Measurements from ENCODE around the gene DEPP1.

GRCh38 chr10:45006276-45007030, 27.8 kb upstream of the DEPP1 start:
- TF ChIP-seq, protein P1, sequence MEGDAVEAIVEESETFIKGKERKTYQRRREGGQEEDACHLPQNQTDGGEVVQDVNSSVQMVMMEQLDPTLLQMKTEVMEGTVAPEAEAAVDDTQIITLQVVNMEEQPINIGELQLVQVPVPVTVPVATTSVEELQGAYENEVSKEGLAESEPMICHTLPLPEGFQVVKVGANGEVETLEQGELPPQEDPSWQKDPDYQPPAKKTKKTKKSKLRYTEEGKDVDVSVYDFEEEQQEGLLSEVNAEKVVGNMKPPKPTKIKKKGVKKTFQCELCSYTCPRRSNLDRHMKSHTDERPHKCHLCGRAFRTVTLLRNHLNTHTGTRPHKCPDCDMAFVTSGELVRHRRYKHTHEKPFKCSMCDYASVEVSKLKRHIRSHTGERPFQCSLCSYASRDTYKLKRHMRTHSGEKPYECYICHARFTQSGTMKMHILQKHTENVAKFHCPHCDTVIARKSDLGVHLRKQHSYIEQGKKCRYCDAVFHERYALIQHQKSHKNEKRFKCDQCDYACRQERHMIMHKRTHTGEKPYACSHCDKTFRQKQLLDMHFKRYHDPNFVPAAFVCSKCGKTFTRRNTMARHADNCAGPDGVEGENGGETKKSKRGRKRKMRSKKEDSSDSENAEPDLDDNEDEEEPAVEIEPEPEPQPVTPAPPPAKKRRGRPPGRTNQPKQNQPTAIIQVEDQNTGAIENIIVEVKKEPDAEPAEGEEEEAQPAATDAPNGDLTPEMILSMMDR (conservative IDR thresholded peaks at IDR 0.05; ENCODE audit: low read length) = no peak
- no peak for TF ChIP-seq EZH2phosphoT487 (IDR thresholded peaks at IDR 0.05; ENCODE audit: borderline replicate concordance)
